RWPE1 (cell line): ENCODE data around the gene CST7.
"Not testable (repeated sequence)": the region's sequence is repeated elsewhere in the genome, so short reads cannot be mapped to it uniquely, and the experiment has no call there.

Experiments
- CTCF ChIA-PET: fragments of 350-600 bp; sonication (Branson Sonifier 250); formaldehyde crosslinking; extraction: SDS; loops from one replicate; lab custom pipeline; 2021; lab: Yijun Ruan, JAX
- POLR2A ChIA-PET: fragments of 400-600 bp; formaldehyde crosslinking; extraction: SDS; loops from one replicate; lab custom pipeline; 2020; ENCODE audit warnings: antibody characterized with exemption; ENCODE audit not compliant: low non-redundant PET; lab: Yijun Ruan, JAX
- DNase-seq: peaks from one replicate; pipeline ENCODE4 v3.0.0; 2012; ENCODE audit warnings: low spot score
- H3K27ac ChIP-seq: fragments of 450-650 bp; 2 replicates; pipeline ENCODE4 v1.5.1; 2017
- CTCF ChIP-seq: fragments of 450-650 bp; conservative IDR thresholded peaks from 2 replicates; pipeline ENCODE4 v1.5.1; 2017; ENCODE audit warnings: low read depth, mild to moderate bottlenecking

CST7 gene

GRCh38 chr20:24931893-24932292 is 17.2 kb upstream of the CST7 start:
- POLR2A ChIA-PET, H3K27ac ChIP-seq, DNase-seq: not testable (repeated sequence)
- CTCF ChIA-PET: interaction anchor here (2.3 kb wide), 1 partner anchor 14 kb away, joined by 11 read pairs; no protein-coding TSS in a partner anchor

GRCh38 chr20:24933266-24933908 is 15.7 kb upstream of the CST7 start:
- DNase-seq: no peak
- no peak overlapping the region for H3K27ac ChIP-seq
- POLR2A ChIA-PET: no interaction called here
- TF ChIP-seq CTCF: no peak
- CTCF ChIA-PET: interaction anchor here (1.5 kb wide), 1 partner anchor 15 kb away, joined by 4 read pairs; no protein-coding TSS in a partner anchor

GRCh38 chr20:24934101-24934661 is 14.9 kb upstream of the CST7 start:
- CTCF ChIA-PET: interaction anchor here (1.5 kb wide), 1 partner anchor 16 kb away, joined by 4 read pairs; no protein-coding TSS in a partner anchor
- POLR2A ChIA-PET: no interaction called here
- no peak overlapping the region for H3K27ac ChIP-seq
- no peak for DNase-seq
- TF ChIP-seq CTCF: no peak

GRCh38 chr20:24934716-24935115 is 14.4 kb upstream of the CST7 start:
- CTCF ChIA-PET: interaction anchor here (0.6 to 1.5 kb wide), 2 partner anchors 17 to 488 kb away, joined by 3 to 4 read pairs; no protein-coding TSS in a partner anchor
- POLR2A ChIA-PET: no interaction called here
- TF ChIP-seq CTCF: no peak
- no peak overlapping the region for H3K27ac ChIP-seq
- no peak for DNase-seq

GRCh38 chr20:24935140-24935539 is 13.9 kb upstream of the CST7 start:
- ChIA-PET CTCF (interaction anchor here (0.6 kb wide), 1 partner anchor 487 kb away, joined by 3 read pairs; no protein-coding TSS in a partner anchor), POLR2A (no interaction called here)
- TF ChIP-seq CTCF: no peak
- no peak for DNase-seq
- H3K27ac ChIP-seq: no peak overlapping the region

- DNase-seq: no peak
- ChIA-PET POLR2A (no interaction called here), CTCF (no interaction called here)
- H3K27ac ChIP-seq: no peak overlapping the region
- no peak for TF ChIP-seq CTCF
These were observed 13.1 kb upstream of the CST7 start for GRCh38 chr20:24935766-24936525.
